HG03439 (cell line): Measurements from ENCODE around the gene SFTPA1.
"Not testable (repeated sequence)": the region's sequence is repeated elsewhere in the genome, so short reads cannot be mapped to it uniquely, and the experiment has no call there.

Experiments used
- ATAC-seq: cut with Tn5 transposase; IDR thresholded peaks from one replicate; pipeline ENCODE4 v1.9.1; 2021; ENCODE audit warnings: mild to moderate bottlenecking, moderate library complexity; ENCODE audit not compliant: unreplicated experiment

Gene SFTPA1

GRCh38 chr10:79610601-79611191 lies at the start of gene SFTPA1:
Gene SFTPA1, plus strand, starts transcription at chr10:79610939. Its CDS starts 887 bp downstream, at chr10:79611826.
- no peak for ATAC-seq

DNA sequence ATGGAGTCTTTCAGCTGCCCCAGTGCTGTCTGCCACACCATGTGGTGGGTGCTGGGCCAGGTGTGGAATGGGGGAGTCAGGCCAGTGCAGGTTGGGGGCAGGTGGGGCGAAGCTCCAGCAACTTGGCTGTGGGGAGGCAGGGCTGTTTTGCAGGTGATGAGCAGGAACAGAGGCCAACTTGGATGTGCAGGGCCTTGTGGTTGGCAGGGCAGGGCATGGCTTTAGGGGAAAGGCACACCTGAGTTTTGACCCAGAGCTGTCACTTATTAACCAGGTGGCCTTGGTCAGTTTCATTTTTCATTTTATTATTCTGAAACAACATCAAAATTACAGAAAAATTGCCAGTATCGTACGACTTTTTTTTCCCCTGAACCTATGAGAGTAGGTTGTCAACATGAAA lies 49.5 kb upstream of the SFTPA1 start:
- no peak for ATAC-seq

DNA sequence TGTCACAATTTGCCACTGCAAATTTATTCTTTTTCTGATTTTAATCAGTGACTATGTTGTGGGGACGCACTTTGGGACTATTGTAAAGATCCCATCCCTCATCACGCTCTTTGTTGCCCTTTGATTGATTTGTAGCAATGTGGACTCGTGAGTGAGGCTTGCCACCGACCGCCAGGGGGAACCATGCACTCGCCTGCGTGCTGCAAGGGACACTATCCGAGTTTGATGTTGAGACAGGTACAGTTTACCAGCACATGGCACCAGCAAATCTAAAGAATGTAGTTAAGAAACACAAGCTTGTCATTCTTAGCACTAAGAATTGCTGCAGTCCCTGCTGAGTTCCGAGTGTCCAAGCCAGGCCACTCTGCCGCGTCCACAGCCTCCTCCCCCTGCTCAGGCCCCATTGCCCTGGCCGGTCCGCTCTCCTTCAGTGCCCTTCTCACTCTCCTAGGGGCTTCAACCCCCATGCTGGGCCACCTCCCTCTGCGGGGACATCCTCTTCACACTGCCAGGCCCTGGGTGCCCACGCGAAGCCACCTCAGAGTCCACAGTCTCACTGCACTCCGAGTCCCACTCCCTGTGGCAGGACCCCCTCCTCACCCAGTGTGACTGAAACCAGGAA lies 48.5 kb upstream of the SFTPA1 start:
- no peak for ATAC-seq

DNA sequence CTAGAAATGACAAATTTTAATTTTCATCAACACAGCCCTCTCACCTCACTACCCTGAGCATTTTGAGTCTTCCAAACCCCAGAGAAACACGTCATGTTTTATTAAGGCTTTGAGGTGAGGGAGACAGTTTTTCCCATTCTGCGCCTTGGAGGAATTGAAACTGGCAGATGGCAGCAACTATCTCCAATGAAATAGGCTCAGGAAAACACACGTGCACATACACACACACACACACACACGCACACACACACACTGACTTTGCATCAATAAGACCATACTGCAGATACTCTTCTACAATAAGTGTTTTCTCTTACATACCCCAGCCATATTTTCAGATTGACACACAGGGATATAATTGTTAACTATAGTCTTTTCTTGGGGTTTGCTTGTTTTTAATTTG lies 47.3 kb upstream of the SFTPA1 start:
- no peak for ATAC-seq

- not testable (repeated sequence) for ATAC-seq
Observed at GRCh38 chr10:79570624-79571023, 40.1 kb upstream of the SFTPA1 start.

DNA sequence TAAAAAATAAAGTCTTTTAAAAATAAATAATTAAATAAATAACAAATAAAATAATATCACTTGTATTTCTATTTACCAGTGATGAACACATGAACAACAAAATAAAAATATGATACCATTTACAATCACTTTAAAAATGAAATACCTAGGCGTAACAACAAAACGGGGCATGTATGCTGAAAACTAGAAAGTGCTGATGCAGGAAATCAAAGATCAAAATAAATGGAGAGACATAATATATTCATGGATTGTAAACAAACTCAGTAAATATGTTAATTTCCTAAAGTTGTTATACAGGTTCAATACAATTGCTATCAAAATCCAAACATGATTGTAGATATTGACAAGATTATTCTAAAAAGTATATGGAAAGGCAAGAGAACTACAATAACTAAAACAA lies 31.4 kb upstream of the SFTPA1 start:
- ATAC-seq: no peak

- ATAC-seq: no peak
Observed at GRCh38 chr10:79581044-79581443, 29.7 kb upstream of the SFTPA1 start.

DNA sequence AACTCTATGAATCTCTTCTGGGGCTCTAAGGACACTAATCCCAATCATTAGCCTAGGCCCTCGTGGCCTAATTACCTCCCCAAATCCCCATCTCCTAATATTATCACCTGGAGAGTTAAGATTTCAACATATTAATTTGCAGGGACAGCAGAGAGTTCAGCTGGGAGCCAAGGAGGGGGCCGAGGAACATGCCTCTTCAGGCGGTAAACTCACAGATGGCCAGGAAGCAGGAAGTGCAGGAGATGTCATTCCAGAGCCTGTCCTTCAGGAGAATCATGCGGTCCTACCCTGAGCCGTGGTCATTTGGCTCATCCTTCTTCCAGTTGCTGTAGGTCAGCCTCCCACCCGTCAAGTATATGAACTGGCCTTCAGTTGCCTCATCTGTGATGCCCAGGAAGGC lies 28.6 kb upstream of the SFTPA1 start:
- no peak for ATAC-seq

DNA sequence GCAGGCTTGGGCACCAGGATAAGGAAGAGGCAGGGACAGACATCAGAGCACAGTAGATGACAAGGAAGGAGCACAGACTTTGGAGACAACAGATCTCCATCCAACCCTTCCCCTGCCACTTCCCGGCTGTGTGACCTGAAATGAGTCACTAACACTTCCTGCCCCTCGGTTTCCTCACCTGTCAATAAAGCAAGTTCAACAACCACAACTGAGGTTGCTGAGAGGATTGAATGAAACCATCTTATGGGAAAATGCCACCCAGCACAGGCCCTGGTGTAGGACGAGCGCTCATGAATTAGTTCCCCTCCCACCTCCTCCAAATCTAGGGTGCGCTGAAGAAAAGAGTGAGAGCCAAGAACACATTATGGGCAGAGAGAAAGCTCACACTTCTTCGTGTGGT lies 27.8 kb upstream of the SFTPA1 start:
- ATAC-seq: not testable (repeated sequence)

- ATAC-seq: no peak
Observed at GRCh38 chr10:79583488-79584024, 27.2 kb upstream of the SFTPA1 start.

DNA sequence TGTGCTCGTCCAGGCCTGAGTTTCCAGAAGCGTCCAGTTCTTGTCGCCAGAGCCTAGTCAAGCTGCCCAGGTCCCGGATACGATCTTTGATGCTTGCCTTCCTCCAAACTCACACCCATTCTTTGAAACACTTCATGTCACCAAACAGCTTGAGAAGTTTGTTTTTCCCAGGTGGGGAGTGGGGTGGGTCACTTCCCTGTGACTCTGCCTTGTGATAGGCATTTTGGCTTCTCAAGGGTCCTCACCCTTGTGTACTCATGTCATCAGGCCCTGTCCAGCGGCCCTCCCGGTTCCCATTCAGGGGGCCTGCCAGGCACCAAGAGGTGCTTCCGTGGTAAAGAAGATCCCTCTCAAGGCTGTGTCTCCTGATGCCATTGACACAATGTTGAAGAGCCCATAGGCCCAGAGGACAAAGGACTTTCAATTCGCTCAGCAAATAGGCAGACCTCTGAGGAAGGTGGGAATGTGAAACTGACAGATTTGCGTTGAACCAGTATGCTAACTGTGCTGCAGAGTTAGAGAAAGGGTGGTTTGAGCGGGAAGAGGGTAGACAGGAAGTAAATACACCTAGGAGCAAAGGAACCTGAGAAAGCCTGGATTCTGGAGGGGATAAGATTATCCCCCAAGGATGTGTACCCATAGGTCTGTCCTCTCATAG lies 24.7 kb upstream of the SFTPA1 start:
- no peak for ATAC-seq

DNA sequence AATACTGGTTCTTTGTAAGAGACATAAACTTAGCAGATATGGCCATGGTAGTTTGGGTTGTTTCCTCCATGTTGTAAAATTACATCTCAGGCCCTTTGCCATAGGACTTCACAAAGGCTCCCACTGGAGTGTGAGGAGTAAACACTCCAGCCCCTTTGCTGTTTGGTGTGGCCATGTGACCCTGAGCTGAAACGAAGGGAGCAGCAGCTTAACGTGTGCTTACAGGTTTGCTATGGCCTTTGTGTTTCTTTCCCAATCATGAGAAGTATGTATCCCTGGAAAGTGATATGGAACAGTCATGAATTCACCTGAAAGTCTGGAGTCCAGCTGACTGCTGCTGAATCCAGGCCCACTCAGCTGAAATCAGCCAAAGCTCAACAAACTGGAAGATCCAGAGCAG lies 23.8 kb upstream of the SFTPA1 start:
- no peak for ATAC-seq

GRCh38 chr10:79588800-79589199 lies 21.9 kb upstream of the SFTPA1 start:
- ATAC-seq: no peak

- no peak for ATAC-seq
Observed at GRCh38 chr10:79593377-79593776, 17.4 kb upstream of the SFTPA1 start.

DNA sequence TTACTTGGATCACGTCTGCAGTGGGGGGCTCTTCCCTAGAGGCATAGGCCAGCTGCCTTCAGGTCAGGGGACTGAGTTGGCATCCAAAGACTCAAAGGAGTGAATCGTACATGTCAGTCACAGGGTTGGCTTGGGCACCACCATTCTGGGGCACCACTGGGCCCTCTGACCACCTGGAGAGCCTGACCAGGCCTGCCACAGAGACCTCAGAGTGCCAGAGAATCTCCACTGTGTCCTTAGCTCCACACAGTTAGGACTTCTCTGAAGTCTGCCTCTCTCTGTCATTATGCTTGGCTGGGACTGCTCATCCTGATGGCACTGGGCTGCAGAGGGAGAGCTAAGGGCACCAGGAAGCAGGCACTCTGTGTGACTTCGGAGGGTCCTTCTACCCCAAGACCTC lies 16.2 kb upstream of the SFTPA1 start:
- ATAC-seq: not testable (repeated sequence)

- ATAC-seq: no peak
Observed at GRCh38 chr10:79595510-79595909, 15.2 kb upstream of the SFTPA1 start.

DNA sequence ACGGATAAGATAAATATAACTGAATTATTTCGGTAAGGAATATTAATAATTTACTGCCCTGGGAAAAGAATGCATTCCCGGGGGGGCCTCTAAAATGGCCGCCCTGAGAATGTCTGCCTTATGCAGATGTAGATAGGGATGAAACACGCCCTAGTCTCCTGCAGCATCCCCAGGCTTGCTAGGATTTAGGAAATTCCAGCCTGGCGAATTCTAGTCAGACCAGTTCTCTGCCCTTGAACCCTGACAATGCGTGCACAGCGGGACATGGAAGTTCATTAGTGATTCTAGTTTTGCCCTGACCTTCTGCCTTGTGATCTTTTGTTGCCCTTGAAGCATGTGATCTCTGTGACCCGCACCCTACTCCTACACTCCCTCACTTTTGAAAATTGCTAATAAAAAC lies 11.1 kb upstream of the SFTPA1 start:
- not testable (repeated sequence) for ATAC-seq

DNA sequence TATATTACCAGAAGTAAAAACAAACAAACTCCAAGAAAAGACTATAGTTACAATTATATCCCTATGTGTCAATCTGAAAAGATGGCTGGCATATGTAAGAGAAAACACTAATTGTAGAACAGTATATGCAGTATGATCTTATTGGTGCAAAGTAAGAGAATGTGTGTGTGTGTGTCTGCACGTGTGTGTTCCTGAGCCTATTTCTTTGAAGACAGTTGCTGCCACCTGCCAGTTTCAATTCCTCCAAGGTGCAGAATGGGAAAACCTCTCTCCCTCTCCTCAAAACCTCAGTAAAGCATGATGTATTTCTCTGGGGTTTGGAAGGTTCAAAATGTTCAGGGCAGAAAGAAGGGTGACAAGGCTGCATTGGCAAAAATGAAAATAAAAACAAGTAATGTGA lies 8.8 kb upstream of the SFTPA1 start:
- ATAC-seq: no peak

DNA sequence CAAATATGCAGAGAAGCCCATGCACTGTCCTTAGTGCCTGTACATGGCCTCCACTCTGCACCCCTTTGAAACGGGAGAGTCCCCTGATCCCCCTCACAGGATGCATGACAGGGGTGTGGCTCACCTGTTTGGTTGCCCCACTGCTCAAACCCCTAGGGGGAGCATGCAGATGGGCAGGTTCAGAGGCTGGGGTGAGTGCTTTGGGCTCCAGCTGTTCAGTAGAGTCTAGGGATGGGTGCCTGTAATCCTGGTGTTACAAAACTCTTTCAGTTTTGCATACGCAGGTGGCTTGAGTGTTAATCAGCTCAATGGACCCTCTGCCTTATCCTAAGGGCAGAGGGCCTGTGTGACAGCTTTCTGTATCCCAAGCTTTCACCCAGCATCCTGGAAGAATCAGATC lies 7.8 kb upstream of the SFTPA1 start:
- no peak for ATAC-seq

DNA sequence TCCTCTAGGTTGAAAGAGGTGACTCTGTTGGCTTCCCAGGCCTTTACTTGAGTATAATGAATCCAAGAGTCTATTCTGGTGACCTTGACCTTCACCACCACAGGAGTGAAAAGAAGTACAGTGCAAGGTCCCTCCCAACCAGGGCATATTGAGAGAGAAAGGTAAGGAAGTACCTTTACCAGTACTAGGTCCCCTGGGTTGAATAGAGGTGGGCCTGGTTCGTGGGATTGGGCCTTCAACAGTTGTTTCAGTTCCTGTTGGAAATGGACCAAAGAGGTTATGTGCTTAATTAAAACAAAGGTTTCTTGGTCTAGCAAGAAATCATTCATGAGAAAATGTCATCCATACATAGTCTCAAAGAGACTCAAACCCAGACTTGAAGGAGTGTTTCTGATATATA lies 6.4 kb upstream of the SFTPA1 start:
- no peak for ATAC-seq

DNA sequence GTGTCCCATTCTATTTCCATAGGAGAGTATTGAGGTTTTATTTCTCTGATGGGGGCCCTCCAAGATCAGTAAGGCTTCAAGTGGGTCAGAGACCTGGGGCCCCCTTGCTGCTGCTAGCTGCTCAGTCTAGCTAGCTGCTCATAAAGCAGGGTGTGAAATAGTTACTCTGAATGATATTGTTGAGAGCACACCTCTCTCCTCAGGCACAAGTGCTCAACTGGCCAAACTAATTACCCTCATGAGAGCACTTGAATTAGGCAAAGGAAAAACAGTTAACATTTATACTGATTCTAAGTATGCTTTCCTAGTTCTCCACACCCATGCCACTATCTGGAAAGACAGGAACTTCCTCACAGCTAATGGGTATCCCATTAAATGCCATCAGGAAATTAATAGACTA lies 5.4 kb upstream of the SFTPA1 start:
- no peak for ATAC-seq
